IMR-90 (cell line): ENCODE data around the gene CAMK2B. TPM values are rescaled to one million over a fixed set of nuclear protein-coding genes. Genes with fewer than 3 reads are reported as not detected.

Source experiments
- ATAC-seq: fragments of 200-7000 bp; cut with Tn5 transposase; 2 replicates; pipeline ENCODE4 v1.9.1; 2020; ENCODE audit warnings: low read depth, mild to moderate bottlenecking, moderate library complexity
- BruUV-seq: library from RNA; stranded (reverse); fragments of 400-500 nt; replicated peaks from 2 replicates; lab custom pipeline; 2021; lab: Mats Ljungman, UMichigan
- CTCF ChIA-PET: fragments of 300-600 bp; formaldehyde crosslinking; extraction: SDS; loops from one replicate; lab custom pipeline; 2021; ENCODE audit warnings: antibody characterized with exemption; lab: Yijun Ruan, JAX
- POLR2A ChIA-PET: fragments of 300-600 bp; sonication (Branson Sonifier 250); formaldehyde crosslinking; loops from one replicate; lab custom pipeline; 2022; ENCODE audit warnings: antibody characterized with exemption; ENCODE audit not compliant: unreplicated experiment; lab: Charles Lee
- DNase-seq: peaks from one replicate; pipeline ENCODE4 v3.0.0; 2013
- H2AFZ ChIP-seq: replicated peaks from 2 replicates; pipeline ENCODE3; 2013; ENCODE audit warnings: low read length, mild to moderate bottlenecking; ENCODE audit not compliant: poor library complexity
- H2AK5ac ChIP-seq: 2 replicates; pipeline ENCODE4 v1.6.1; 2013; ENCODE audit warnings: low read depth, low read length, inconsistent platforms
- H2AK9ac ChIP-seq: replicated peaks from 2 replicates; pipeline ENCODE3; 2013; ENCODE audit warnings: mild to moderate bottlenecking, low read depth, low read length, moderate library complexity; ENCODE audit not compliant: poor library complexity
- H2BK120ac ChIP-seq: 2 replicates; pipeline ENCODE4 v1.6.1; 2013; ENCODE audit warnings: low read depth, low read length, inconsistent platforms
- H2BK15ac ChIP-seq: 3 replicates; pipeline ENCODE4 v1.6.1; 2013; ENCODE audit warnings: low read depth, low read length, inconsistent platforms
- H2BK20ac ChIP-seq: 2 replicates; pipeline ENCODE4 v1.6.1; 2013; ENCODE audit warnings: low read depth, mild to moderate bottlenecking, inconsistent platforms, low read length, moderate library complexity
- H2BK5ac ChIP-seq: 2 replicates; pipeline ENCODE4 v1.6.1; 2013; ENCODE audit warnings: mild to moderate bottlenecking, low read depth, low read length, inconsistent platforms; ENCODE audit not compliant: poor library complexity, severe bottlenecking
- H3K14ac ChIP-seq: replicated peaks from 2 replicates; pipeline ENCODE4 v1.6.1; 2013; ENCODE audit warnings: low read depth, low read length, inconsistent platforms
- H3K18ac ChIP-seq: 2 replicates; pipeline ENCODE4 v1.6.1; 2013; ENCODE audit warnings: low read depth, low read length, control low read depth
- H3K23ac ChIP-seq: 2 replicates; pipeline ENCODE4 v1.6.1; 2013; ENCODE audit warnings: low read depth, low read length, inconsistent platforms
- H3K27ac ChIP-seq: 2 replicates; pipeline ENCODE4 v1.5.1; 2013; ENCODE audit warnings: mild to moderate bottlenecking, control low read depth, low read length; ENCODE audit not compliant: insufficient read depth
- H3K27me3 ChIP-seq: 2 replicates; pipeline ENCODE4 v1.6.1; 2013; ENCODE audit warnings: low read length; ENCODE audit not compliant: control insufficient read depth, insufficient read depth
- H3K36me3 ChIP-seq: 2 replicates; pipeline ENCODE4 v1.6.1; 2013; ENCODE audit warnings: low read length, mixed read lengths; ENCODE audit not compliant: control insufficient read depth, insufficient read depth
- H3K4ac ChIP-seq: 2 replicates; pipeline ENCODE4 v1.6.1; 2013; ENCODE audit warnings: low read depth, low read length, inconsistent platforms
- H3K4me1 ChIP-seq: 2 replicates; pipeline ENCODE4 v1.6.1; 2013; ENCODE audit warnings: low read length, mixed read lengths; ENCODE audit not compliant: control insufficient read depth, insufficient read depth
- H3K4me2 ChIP-seq: 2 replicates; pipeline ENCODE4 v1.6.1; 2013; ENCODE audit warnings: low read depth, mild to moderate bottlenecking, control low read depth, low read length, moderate library complexity
- H3K4me3 ChIP-seq: 2 replicates; pipeline ENCODE4 v1.5.1; 2013; ENCODE audit warnings: low read depth, mild to moderate bottlenecking, control low read depth, low read length, moderate library complexity; ENCODE audit not compliant: insufficient read depth
- H3K56ac ChIP-seq: 2 replicates; pipeline ENCODE4 v1.6.1; 2013; ENCODE audit warnings: low read length, inconsistent platforms; ENCODE audit not compliant: insufficient read depth; ENCODE audit errors: extremely low read depth
- H3K79me1 ChIP-seq, 2 experiments: 2 replicates each; pipeline ENCODE4 v1.6.1; 2013; ENCODE audit warnings: low read length in 2 of 2, inconsistent platforms in 1 of 2, low read depth in 1 of 2
- H3K9ac ChIP-seq: 2 replicates; pipeline ENCODE4 v1.6.1; 2013; ENCODE audit warnings: low read depth, low read length, control low read depth
- H3K9me1 ChIP-seq: 2 replicates; pipeline ENCODE4 v1.6.1; 2013; ENCODE audit warnings: low read length, inconsistent platforms; ENCODE audit not compliant: insufficient read depth
- H3K9me3 ChIP-seq: 2 replicates; pipeline ENCODE4 v1.6.1; 2013; ENCODE audit warnings: low read length; ENCODE audit not compliant: control insufficient read depth, insufficient read depth
- H4K20me1 ChIP-seq: 2 replicates; pipeline ENCODE4 v1.6.1; 2013; ENCODE audit warnings: low read length, inconsistent platforms; ENCODE audit not compliant: insufficient read depth
- H4K5ac ChIP-seq: 2 replicates; pipeline ENCODE4 v1.6.1; 2013; ENCODE audit warnings: mild to moderate bottlenecking, low read depth, low read length, control low read depth
- H4K8ac ChIP-seq, 2 experiments: 2 replicates each; pipeline ENCODE4 v1.6.1; 2013; ENCODE audit warnings: low read depth in 2 of 2, low read length in 2 of 2, control low read depth in 1 of 2, inconsistent platforms in 1 of 2
- H4K91ac ChIP-seq: 2 replicates; pipeline ENCODE4 v1.6.1; 2013; ENCODE audit warnings: low read depth, low read length, inconsistent platforms; ENCODE audit not compliant: insufficient read depth
- BHLHE40 ChIP-seq: fragments of 150-350 bp; IDR thresholded peaks from 2 replicates; pipeline ENCODE4 v1.6.1; 2016; ENCODE audit warnings: mild to moderate bottlenecking, low read depth, low read length
- CEBPB ChIP-seq: IDR thresholded peaks from 2 replicates; pipeline ENCODE4 v1.6.1; 2012; ENCODE audit warnings: low read depth, low read length, improper control_type of control experiment
- CHD1 ChIP-seq: IDR thresholded peaks from 2 replicates; pipeline ENCODE4 v1.6.1; 2012; ENCODE audit warnings: low read depth, low read length, improper control_type of control experiment
- CTCF ChIP-seq: conservative IDR thresholded peaks from 2 replicates; pipeline ENCODE4 v1.5.1; 2012; ENCODE audit warnings: mild to moderate bottlenecking, low read depth, low read length, improper control_type of control experiment
- ELK1 ChIP-seq: fragments of 150-350 bp; IDR thresholded peaks from 2 replicates; pipeline ENCODE4 v1.6.1; 2016; ENCODE audit warnings: low read depth, mild to moderate bottlenecking, low read length, moderate library complexity, borderline replicate concordance
- FOS ChIP-seq: fragments of 150-350 bp; IDR thresholded peaks from 2 replicates; pipeline ENCODE4 v1.6.1; 2016; ENCODE audit warnings: low read depth, low read length
- MAFK ChIP-seq: IDR thresholded peaks from 2 replicates; pipeline ENCODE4 v1.6.1; 2012; ENCODE audit warnings: low read depth, low read length, improper control_type of control experiment
- MAZ ChIP-seq: IDR thresholded peaks from 2 replicates; pipeline ENCODE4 v1.6.1; 2012; ENCODE audit warnings: low read depth, mild to moderate bottlenecking, low read length, improper control_type of control experiment, moderate library complexity, borderline replicate concordance
- MXI1 ChIP-seq: IDR thresholded peaks from 2 replicates; pipeline ENCODE4 v1.6.1; 2012; ENCODE audit warnings: low read depth, mild to moderate bottlenecking, low read length, moderate library complexity, borderline replicate concordance
- NFE2L2 ChIP-seq: fragments of 150-350 bp; IDR thresholded peaks from 2 replicates; pipeline ENCODE4 v1.6.1; 2016; ENCODE audit warnings: low read depth, mild to moderate bottlenecking, low read length
- POLR2A ChIP-seq: IDR thresholded peaks from 2 replicates; pipeline ENCODE4 v1.6.1; 2012; ENCODE audit warnings: mild to moderate bottlenecking, low read depth, low read length
- RAD21 ChIP-seq: IDR thresholded peaks from 2 replicates; pipeline ENCODE4 v1.6.1; 2012; ENCODE audit warnings: low read length, improper control_type of control experiment
- RCOR1 ChIP-seq: IDR thresholded peaks from 2 replicates; pipeline ENCODE4 v1.6.1; 2012; ENCODE audit warnings: mild to moderate bottlenecking, low read length, improper control_type of control experiment; ENCODE audit not compliant: insufficient replicate concordance
- RFX5 ChIP-seq: IDR thresholded peaks from 2 replicates; pipeline ENCODE4 v1.8.0; 2012; ENCODE audit warnings: low read depth, mild to moderate bottlenecking, low read length, moderate library complexity
- SMC3 ChIP-seq: fragments of 150-350 bp; IDR thresholded peaks from 2 replicates; pipeline ENCODE4 v1.6.1; 2016; ENCODE audit warnings: low read depth, mild to moderate bottlenecking, antibody characterized with exemption, low read length, moderate library complexity
- USF2 ChIP-seq: fragments of 150-350 bp; IDR thresholded peaks from 2 replicates; pipeline ENCODE4 v1.6.1; 2017; ENCODE audit warnings: mild to moderate bottlenecking, antibody characterized with exemption, low read length, low read depth
- WGBS, 2 experiments: methylation state at CpG; one replicate each; pipeline versions ENCODE4 v1.1.5 to v1.1.7; 2013; ENCODE audit warnings: missing lambda C conversion rate in 2 of 2; ENCODE audit not compliant: insufficient read length in 1 of 2; ENCODE audit errors: extremely low coverage in 2 of 2; 5-methylcytosine and 5-hydroxymethylcytosine counted together
- dilution Hi-C: fragments of 300-500 bp; cut with HindIII; formaldehyde crosslinking; loops from one replicate; pipeline ENCODE4 v1.14.3; 2018; ENCODE audit warnings: low sequenced_read_pairs; ENCODE audit not compliant: unreplicated experiment
- in situ Hi-C: fragments of 300-500 bp; cut with MboI; formaldehyde crosslinking; loops from 3 replicates; pipeline ENCODE4 v1.14.3; 2019; ENCODE audit warnings: low sequenced_read_pairs, inconsistent platforms, mixed read lengths
- intact Hi-C: fragments of 100-400 bp; cut with micrococcal nuclease; formaldehyde crosslinking; loops from 2 replicates; pipeline ENCODE4 v1.10.0; 2022
- polyA plus RNA-seq, 3 experiments: library from polyadenylated mRNA; depleted of rRNA; stranded (reverse); fragments of >200 nt; gene quantifications; 2 replicates each; pipeline ENCODE4 v1.2.3, GENCODE V29; 2012; ENCODE audit warnings: low replicate concordance in 1 of 3
- total RNA-seq: library from RNA; depleted of rRNA; stranded (reverse); fragments of >200 nt; gene quantifications from 2 replicates; pipeline ENCODE4 v1.2.3, GENCODE V29; 2012

CAMK2B gene
- total and polyA plus RNA-seq, 2 of the 4 experiments (the other 2 are of a cell fraction), result 0.18 to 0.36 TPM

- no peak overlapping the region for H4K8ac ChIP-seq
- no TSS peak for BruUV-seq
- no peak overlapping the region for H3K4me2 ChIP-seq
- POLR2A ChIA-PET, result no interaction called here
- no peak overlapping the region for H2BK20ac ChIP-seq
- H3K27ac ChIP-seq, result no peak overlapping the region
- no peak overlapping the region for H3K9ac ChIP-seq
- H2BK120ac ChIP-seq, result no peak overlapping the region
- no peaks in the 10 kb centered on the region for H3K4me1 ChIP-seq
- intact Hi-C loops (no loop called here), in situ Hi-C loops (loop anchor here (10.0 kb wide), 1 partner anchor 318 kb away; no protein-coding TSS in a partner anchor), dilution Hi-C loops (no loop called here)
- peaks cover 5% of the 10 kb centered on the region; the same call in 1 of the 2 replicates for H3K27me3 ChIP-seq
- H3K4me3 ChIP-seq, result no peak overlapping the region
- H3K4ac ChIP-seq, result no peak overlapping the region
- 77% methylated on average over 7 of the region's 7 CpGs; no CpG with 5 or more reads in 1 of the 2 experiments for WGBS, 2 experiments
- no peak overlapping the region for H4K5ac ChIP-seq
- no peaks in the 10 kb centered on the region for H3K9me3 ChIP-seq
- peak overlapping the region; percentile 26 for H2AFZ ChIP-seq
- H3K14ac ChIP-seq, result no peak overlapping the region
- no peak for DNase-seq
- TF ChIP-seq MAZ, result no peak
- TF ChIP-seq MXI1, result no peak
- TF ChIP-seq SMC3, result no peak
- TF ChIP-seq CEBPB, result no peak
- no peak for TF ChIP-seq CHD1
- TF ChIP-seq USF2, result no peak
- TF ChIP-seq MAFK, result no peak
- no peak for TF ChIP-seq POLR2A
- TF ChIP-seq RFX5, result no peak
- TF ChIP-seq BHLHE40, result no peak
- no peak for TF ChIP-seq NFE2L2
- TF ChIP-seq FOS, result no peak
- no peak for TF ChIP-seq ELK1
- no peak for TF ChIP-seq RAD21
- TF ChIP-seq RCOR1, result no peak
- TF ChIP-seq CTCF, result no peak
- no peak overlapping the region for H2AK9ac ChIP-seq
- H2AK5ac ChIP-seq, result no peak overlapping the region
- H3K18ac ChIP-seq, result no peak overlapping the region
- H2BK15ac ChIP-seq, result no peak overlapping the region
- peaks cover 5% of the 10 kb centered on the region for H3K9me1 ChIP-seq
- no peak for ATAC-seq
- no peak overlapping the region for H2BK5ac ChIP-seq
- H3K79me1 ChIP-seq, result no peaks in the 10 kb centered on the region
- H4K91ac ChIP-seq, result no peak overlapping the region
- H4K20me1 ChIP-seq, result no peaks in the 10 kb centered on the region
- CTCF ChIA-PET, result no interaction called here
- no peaks in the 10 kb centered on the region for H3K36me3 ChIP-seq
- H3K23ac ChIP-seq, result no peak overlapping the region
- H3K56ac ChIP-seq, result no peak overlapping the region
Measured at GRCh38 chr7:44246396-44247113, 78.8 kb downstream of the CAMK2B start.
